Measurements from ENCODE around the gene NRXN2. TPM values are rescaled to one million over a fixed set of nuclear protein-coding genes. Genes with fewer than 3 reads are reported as not detected.

The NRXN2 gene
- polyA plus RNA-seq, 1 of the 3 experiments (the other 2 are of a cell fraction), result 0.15 TPM

DNA sequence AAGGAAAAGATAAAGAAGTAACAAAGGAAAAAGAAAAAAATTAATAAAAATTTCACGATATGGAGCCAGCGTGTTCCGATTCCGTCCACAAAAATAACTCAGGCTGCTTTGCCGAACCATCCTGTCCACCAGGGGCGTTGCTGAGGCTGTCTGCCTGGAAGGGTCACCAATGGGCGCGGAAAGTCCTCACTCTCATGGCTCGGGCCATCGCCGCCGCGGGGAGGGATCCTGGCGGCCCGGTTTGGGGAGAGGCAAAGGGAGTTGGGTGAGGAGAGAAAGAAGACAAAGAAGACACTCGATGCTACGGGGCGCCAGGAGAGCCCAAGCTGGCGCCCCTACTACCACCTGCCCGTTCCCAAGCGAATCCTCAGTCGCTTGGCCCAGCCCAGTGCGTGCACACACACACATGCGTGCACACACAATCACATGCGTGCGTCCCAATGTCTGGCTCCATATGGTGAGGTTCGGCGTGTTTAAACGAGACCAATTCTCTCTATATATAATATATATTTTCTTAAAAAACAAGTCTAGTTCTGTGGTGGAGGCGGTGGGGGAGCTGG lies 42.4 kb upstream of the NRXN2 start:
- no peaks in the 10 kb centered on the region for H3K9me3 ChIP-seq
- H3K4me1 ChIP-seq (ENCODE audit: control insufficient read depth in 1 of 2, insufficient read depth in 2 of 2, low read depth in 1 of 2, low read length in 1 of 2), result peaks cover 14 to 19% of the 10 kb centered on the region in 2 experiments; a peak in 3 of 4 replicates
- no peak overlapping the region for H3K9ac ChIP-seq
- ChIA-PET CTCF (interaction anchor here (0.6 to 4.4 kb wide), 4 partner anchors 8 to 21 kb away, joined by 3 to 47 read pairs (median 7); partner anchors contain the start of genes RASGRP2 and SF1), POLR2A (no interaction called here)
- no peak overlapping the region for H2AFZ ChIP-seq (ENCODE audit: low read depth)
- peaks cover 67% of the 10 kb centered on the region for H4K20me1 ChIP-seq (ENCODE audit: insufficient read depth)
- WGBS (ENCODE audit: low lambda C conversion rate), result 93% methylated on average over 30 of the region's 30 CpGs
- H3K4me2 ChIP-seq, result no peak overlapping the region
- peaks cover 60% of the 10 kb centered on the region for H3F3A ChIP-seq (replicated peaks; ENCODE audit: insufficient read depth)
- TF ChIP-seq FOSL2 (IDR thresholded peaks at IDR 0.05; ENCODE audit: borderline replicate concordance, low read depth), result no peak
- TF ChIP-seq, protein P1, sequence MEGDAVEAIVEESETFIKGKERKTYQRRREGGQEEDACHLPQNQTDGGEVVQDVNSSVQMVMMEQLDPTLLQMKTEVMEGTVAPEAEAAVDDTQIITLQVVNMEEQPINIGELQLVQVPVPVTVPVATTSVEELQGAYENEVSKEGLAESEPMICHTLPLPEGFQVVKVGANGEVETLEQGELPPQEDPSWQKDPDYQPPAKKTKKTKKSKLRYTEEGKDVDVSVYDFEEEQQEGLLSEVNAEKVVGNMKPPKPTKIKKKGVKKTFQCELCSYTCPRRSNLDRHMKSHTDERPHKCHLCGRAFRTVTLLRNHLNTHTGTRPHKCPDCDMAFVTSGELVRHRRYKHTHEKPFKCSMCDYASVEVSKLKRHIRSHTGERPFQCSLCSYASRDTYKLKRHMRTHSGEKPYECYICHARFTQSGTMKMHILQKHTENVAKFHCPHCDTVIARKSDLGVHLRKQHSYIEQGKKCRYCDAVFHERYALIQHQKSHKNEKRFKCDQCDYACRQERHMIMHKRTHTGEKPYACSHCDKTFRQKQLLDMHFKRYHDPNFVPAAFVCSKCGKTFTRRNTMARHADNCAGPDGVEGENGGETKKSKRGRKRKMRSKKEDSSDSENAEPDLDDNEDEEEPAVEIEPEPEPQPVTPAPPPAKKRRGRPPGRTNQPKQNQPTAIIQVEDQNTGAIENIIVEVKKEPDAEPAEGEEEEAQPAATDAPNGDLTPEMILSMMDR (IDR thresholded peaks at IDR 0.05), result peak; percentile 26; the same call in 1 of the 2 replicates
- DNase-seq, result peak; percentile 44
- H3K36me3 ChIP-seq (replicated peaks in 1 of 2; ENCODE audit: control insufficient read depth in 1 of 2, insufficient read depth in 2 of 2, low read length in 1 of 2), result peaks cover 57 to 77% of the 10 kb centered on the region in 2 experiments
- no peak overlapping the region; a peak in 1 of 4 replicates for H3K27ac ChIP-seq (ENCODE audit: low read depth in 2 of 2, low read length in 1 of 2)
- no peaks in the 10 kb centered on the region for H3K9me2 ChIP-seq
- no peak overlapping the region for H3K4me3 ChIP-seq (ENCODE audit: low read depth in 2 of 2, low read length in 1 of 2)
- peaks cover 39% of the 10 kb centered on the region; the same call in 1 of the 2 replicates for H3K79me2 ChIP-seq (ENCODE audit: insufficient read depth)
- no peaks in the 10 kb centered on the region for H3K27me3 ChIP-seq (ENCODE audit: insufficient read depth)

DNA sequence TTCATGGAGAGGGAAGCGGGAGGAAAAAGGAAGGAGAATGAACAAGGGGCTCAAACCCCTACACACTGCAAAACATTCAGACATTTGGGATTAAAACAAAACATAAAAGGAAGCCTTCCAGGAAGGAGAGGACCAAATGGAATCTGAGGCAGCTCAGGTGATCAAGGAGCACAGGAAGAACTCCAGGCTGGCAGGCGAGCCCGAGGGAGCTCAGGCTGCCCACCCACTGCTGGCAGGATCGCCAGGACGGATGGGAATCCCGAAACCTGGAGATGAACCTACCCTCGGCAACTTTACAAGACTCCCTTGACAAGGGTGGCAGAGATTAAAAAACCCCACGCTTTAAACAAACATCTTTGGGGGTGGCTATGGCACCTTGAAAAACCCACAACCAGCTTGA lies 41.8 kb upstream of the NRXN2 start:
- Histone ChIP-seq H3K4me2 (0 out of 2 replicates have a peak overlapping the region, but pooled peaks have one; percentile 52), H3K9me3 (no peaks in the 10 kb centered on the region), H3K4me1 (ENCODE audit: control insufficient read depth in 1 of 2, insufficient read depth in 2 of 2, low read depth in 1 of 2, low read length in 1 of 2) (peaks cover 19% of the 10 kb centered on the region in 2 experiments; a peak in 3 of 4 replicates), H3K9ac (no peak overlapping the region), H3K36me3 (replicated peaks in 1 of 2; ENCODE audit: control insufficient read depth in 1 of 2, insufficient read depth in 2 of 2, low read length in 1 of 2) (peaks cover 51 to 71% of the 10 kb centered on the region in 2 experiments), H3F3A (replicated peaks; ENCODE audit: insufficient read depth) (peaks cover 58% of the 10 kb centered on the region), H3K27ac (ENCODE audit: low read depth in 2 of 2, low read length in 1 of 2) (no peak overlapping the region), H3K9me2 (no peaks in the 10 kb centered on the region), H4K20me1 (ENCODE audit: insufficient read depth) (peaks cover 61% of the 10 kb centered on the region), H2AFZ (ENCODE audit: low read depth) (no peak overlapping the region), H3K27me3 (ENCODE audit: insufficient read depth) (no peaks in the 10 kb centered on the region), H3K79me2 (ENCODE audit: insufficient read depth) (peaks cover 35% of the 10 kb centered on the region; the same call in 1 of the 2 replicates), H3K4me3 (ENCODE audit: low read depth in 2 of 2, low read length in 1 of 2) (no peak overlapping the region)
- 94% methylated on average over 8 of the region's 8 CpGs for WGBS (ENCODE audit: low lambda C conversion rate)
- CTCF ChIA-PET, result interaction anchor here (0.6 to 4.4 kb wide), 5 partner anchors 7 to 1933 kb away, joined by 3 to 47 read pairs (median 4); partner anchors contain the start of genes RASGRP2, SF1 and STX5
- POLR2A ChIA-PET, result no interaction called here
- no peak for DNase-seq
- no peak for TF ChIP-seq YY1 (IDR thresholded peaks at IDR 0.05; ENCODE audit: low read depth)
- TF ChIP-seq, protein P2, sequence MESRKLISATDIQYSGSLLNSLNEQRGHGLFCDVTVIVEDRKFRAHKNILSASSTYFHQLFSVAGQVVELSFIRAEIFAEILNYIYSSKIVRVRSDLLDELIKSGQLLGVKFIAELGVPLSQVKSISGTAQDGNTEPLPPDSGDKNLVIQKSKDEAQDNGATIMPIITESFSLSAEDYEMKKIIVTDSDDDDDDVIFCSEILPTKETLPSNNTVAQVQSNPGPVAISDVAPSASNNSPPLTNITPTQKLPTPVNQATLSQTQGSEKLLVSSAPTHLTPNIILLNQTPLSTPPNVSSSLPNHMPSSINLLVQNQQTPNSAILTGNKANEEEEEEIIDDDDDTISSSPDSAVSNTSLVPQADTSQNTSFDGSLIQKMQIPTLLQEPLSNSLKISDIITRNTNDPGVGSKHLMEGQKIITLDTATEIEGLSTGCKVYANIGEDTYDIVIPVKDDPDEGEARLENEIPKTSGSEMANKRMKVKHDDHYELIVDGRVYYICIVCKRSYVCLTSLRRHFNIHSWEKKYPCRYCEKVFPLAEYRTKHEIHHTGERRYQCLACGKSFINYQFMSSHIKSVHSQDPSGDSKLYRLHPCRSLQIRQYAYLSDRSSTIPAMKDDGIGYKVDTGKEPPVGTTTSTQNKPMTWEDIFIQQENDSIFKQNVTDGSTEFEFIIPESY (IDR thresholded peaks at IDR 0.05; ENCODE audit: borderline replicate concordance, low read depth), result no peak
- no peak for TF ChIP-seq ELF1 (IDR thresholded peaks at IDR 0.05)
- TF ChIP-seq, protein P3, sequence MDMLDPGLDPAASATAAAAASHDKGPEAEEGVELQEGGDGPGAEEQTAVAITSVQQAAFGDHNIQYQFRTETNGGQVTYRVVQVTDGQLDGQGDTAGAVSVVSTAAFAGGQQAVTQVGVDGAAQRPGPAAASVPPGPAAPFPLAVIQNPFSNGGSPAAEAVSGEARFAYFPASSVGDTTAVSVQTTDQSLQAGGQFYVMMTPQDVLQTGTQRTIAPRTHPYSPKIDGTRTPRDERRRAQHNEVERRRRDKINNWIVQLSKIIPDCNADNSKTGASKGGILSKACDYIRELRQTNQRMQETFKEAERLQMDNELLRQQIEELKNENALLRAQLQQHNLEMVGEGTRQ (IDR thresholded peaks at IDR 0.05; ENCODE audit: borderline replicate concordance, low read depth, low read length), result no peak
- no peak for TF ChIP-seq MEF2A (IDR thresholded peaks at IDR 0.05; ENCODE audit: borderline replicate concordance, low read depth)
- no peak for TF ChIP-seq JUND (IDR thresholded peaks at IDR 0.05)
- TF ChIP-seq, protein P4, sequence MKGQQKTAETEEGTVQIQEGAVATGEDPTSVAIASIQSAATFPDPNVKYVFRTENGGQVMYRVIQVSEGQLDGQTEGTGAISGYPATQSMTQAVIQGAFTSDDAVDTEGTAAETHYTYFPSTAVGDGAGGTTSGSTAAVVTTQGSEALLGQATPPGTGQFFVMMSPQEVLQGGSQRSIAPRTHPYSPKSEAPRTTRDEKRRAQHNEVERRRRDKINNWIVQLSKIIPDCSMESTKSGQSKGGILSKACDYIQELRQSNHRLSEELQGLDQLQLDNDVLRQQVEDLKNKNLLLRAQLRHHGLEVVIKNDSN (IDR thresholded peaks at IDR 0.05; ENCODE audit: borderline replicate concordance, low read depth), result no peak
- TF ChIP-seq FOXM1 (IDR thresholded peaks at IDR 0.05; ENCODE audit: low read depth), result no peak
- TF ChIP-seq TEAD4 (IDR thresholded peaks at IDR 0.05; ENCODE audit: borderline replicate concordance, insufficient read depth), result no peak
- no peak for TF ChIP-seq EZH2phosphoT487 (IDR thresholded peaks at IDR 0.05; ENCODE audit: borderline replicate concordance, low read depth)
- TF ChIP-seq, protein P5, sequence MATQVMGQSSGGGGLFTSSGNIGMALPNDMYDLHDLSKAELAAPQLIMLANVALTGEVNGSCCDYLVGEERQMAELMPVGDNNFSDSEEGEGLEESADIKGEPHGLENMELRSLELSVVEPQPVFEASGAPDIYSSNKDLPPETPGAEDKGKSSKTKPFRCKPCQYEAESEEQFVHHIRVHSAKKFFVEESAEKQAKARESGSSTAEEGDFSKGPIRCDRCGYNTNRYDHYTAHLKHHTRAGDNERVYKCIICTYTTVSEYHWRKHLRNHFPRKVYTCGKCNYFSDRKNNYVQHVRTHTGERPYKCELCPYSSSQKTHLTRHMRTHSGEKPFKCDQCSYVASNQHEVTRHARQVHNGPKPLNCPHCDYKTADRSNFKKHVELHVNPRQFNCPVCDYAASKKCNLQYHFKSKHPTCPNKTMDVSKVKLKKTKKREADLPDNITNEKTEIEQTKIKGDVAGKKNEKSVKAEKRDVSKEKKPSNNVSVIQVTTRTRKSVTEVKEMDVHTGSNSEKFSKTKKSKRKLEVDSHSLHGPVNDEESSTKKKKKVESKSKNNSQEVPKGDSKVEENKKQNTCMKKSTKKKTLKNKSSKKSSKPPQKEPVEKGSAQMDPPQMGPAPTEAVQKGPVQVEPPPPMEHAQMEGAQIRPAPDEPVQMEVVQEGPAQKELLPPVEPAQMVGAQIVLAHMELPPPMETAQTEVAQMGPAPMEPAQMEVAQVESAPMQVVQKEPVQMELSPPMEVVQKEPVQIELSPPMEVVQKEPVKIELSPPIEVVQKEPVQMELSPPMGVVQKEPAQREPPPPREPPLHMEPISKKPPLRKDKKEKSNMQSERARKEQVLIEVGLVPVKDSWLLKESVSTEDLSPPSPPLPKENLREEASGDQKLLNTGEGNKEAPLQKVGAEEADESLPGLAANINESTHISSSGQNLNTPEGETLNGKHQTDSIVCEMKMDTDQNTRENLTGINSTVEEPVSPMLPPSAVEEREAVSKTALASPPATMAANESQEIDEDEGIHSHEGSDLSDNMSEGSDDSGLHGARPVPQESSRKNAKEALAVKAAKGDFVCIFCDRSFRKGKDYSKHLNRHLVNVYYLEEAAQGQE (IDR thresholded peaks at IDR 0.05; ENCODE audit: low read depth, low read length), result no peak
- no peak for TF ChIP-seq SIN3A (IDR thresholded peaks at IDR 0.05; ENCODE audit: borderline replicate concordance, low read depth, low read length)
- TF ChIP-seq, protein P6, sequence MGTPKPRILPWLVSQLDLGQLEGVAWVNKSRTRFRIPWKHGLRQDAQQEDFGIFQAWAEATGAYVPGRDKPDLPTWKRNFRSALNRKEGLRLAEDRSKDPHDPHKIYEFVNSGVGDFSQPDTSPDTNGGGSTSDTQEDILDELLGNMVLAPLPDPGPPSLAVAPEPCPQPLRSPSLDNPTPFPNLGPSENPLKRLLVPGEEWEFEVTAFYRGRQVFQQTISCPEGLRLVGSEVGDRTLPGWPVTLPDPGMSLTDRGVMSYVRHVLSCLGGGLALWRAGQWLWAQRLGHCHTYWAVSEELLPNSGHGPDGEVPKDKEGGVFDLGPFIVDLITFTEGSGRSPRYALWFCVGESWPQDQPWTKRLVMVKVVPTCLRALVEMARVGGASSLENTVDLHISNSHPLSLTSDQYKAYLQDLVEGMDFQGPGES (IDR thresholded peaks at IDR 0.05; ENCODE audit: low read depth, low read length), result no peak
